ENCODE measurements around the gene ZNF626.
"Not testable (repeated sequence)": the region's sequence is repeated elsewhere in the genome, so short reads cannot be mapped to it uniquely, and the experiment has no call there.

ZNF626 gene

DNA sequence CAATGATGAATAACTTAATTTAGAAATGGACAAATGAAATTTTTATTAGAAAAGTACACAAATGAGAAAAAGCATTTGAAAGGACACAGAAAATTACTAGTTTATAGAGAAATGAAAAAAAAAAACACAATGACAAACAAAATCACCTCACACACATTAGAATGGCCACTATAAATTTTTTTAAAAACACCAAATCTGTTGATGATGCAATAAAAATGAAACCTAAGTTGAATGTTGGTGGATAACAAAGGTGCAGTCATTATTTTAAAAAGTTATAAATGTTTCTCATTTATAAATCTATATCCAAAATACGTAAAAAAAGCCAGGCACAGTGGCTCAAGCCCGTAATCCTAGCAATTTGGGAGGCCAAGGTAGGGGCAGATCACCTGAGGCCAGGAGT lies 20.8 kb downstream of the ZNF626 start:
- H3K4me3 ChIP-seq (ENCODE audit: low read depth, low read length): no peak overlapping the region
- no peak for DNase-seq (ENCODE audit: low read depth)
- TF ChIP-seq, protein P1, sequence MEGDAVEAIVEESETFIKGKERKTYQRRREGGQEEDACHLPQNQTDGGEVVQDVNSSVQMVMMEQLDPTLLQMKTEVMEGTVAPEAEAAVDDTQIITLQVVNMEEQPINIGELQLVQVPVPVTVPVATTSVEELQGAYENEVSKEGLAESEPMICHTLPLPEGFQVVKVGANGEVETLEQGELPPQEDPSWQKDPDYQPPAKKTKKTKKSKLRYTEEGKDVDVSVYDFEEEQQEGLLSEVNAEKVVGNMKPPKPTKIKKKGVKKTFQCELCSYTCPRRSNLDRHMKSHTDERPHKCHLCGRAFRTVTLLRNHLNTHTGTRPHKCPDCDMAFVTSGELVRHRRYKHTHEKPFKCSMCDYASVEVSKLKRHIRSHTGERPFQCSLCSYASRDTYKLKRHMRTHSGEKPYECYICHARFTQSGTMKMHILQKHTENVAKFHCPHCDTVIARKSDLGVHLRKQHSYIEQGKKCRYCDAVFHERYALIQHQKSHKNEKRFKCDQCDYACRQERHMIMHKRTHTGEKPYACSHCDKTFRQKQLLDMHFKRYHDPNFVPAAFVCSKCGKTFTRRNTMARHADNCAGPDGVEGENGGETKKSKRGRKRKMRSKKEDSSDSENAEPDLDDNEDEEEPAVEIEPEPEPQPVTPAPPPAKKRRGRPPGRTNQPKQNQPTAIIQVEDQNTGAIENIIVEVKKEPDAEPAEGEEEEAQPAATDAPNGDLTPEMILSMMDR (conservative IDR thresholded peaks at IDR 0.05; ENCODE audit: low read depth, low read length): no peak

DNA sequence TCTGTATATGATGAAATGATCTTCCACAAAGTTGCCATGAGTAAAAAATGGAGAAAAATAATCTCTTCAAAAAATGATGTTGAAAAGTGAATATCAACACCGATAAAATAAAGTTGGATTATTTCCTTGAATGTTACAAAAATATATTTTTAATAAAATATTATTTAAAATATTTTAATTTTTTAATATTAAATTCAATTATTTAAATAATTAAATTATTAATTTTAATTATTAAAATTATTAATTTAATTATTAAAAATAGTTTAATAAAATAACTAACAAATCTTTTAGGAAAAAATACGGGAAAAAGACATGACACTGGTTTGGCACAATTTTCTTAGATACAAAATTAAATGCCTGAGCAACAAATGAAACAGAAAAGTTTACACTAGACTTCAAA lies 21.3 kb downstream of the ZNF626 start:
- no peak for DNase-seq (ENCODE audit: low read depth)
- TF ChIP-seq, protein P1 (conservative IDR thresholded peaks at IDR 0.05; ENCODE audit: low read depth, low read length): no peak
- no peak overlapping the region for H3K4me3 ChIP-seq (ENCODE audit: low read depth, low read length)

DNA sequence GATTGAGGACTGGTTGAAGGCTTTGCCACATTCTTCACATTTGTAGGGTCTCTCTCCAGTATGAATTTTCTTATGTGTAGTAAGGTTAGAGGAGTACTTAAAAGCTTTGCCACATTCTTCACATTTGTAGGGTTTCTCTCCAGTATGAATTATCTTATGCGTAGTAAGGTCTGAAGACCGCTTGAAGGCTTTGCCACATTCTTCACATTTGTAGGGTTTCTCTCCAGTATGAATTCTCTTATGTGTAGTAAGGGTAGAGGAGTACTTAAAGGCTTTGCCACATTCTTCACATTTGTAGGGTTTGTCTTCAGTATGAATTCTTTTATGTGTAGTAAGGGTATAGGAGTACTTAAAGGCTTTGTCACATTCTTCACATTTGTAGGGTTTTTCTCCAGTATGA lies 36.8 kb downstream of the ZNF626 start:
- DNase-seq (ENCODE audit: low read depth); H3K4me3 ChIP-seq (ENCODE audit: low read depth, low read length): not testable (repeated sequence)

DNA sequence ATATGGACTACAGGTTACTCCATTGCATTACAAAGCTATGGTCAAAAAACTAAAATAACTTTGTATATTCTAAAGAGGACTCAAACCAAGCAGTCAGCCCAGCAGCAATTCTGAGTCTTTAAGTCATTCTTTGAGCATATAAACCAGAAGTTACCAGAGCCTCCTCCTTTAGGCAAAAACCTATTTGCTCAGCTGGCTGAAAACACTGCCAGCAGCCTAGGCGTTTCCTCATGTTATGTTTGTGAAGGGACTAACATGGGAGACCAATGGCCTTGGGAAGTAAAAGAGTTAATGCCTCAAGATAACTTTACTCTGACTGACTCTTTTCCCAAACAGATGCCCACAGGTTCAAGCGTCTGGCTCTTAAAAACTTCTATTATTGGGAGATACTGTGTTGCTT lies 45.3 kb downstream of the ZNF626 start:
- DNase-seq (ENCODE audit: low read depth): no peak
- TF ChIP-seq, protein P1 (conservative IDR thresholded peaks at IDR 0.05; ENCODE audit: low read depth, low read length): no peak
- no peak overlapping the region for H3K4me3 ChIP-seq (ENCODE audit: low read depth, low read length)

- not testable (repeated sequence) for H3K4me3 ChIP-seq (ENCODE audit: low read depth, low read length); DNase-seq (ENCODE audit: low read depth)
These were observed 46.4 kb downstream of the ZNF626 start for GRCh38 chr19:20614971-20615370.

- no peak overlapping the region for H3K4me3 ChIP-seq (ENCODE audit: low read depth, low read length)
- DNase-seq (ENCODE audit: low read depth): no peak
- TF ChIP-seq, protein P1 (conservative IDR thresholded peaks at IDR 0.05; ENCODE audit: low read depth, low read length): no peak
These were observed 48.6 kb downstream of the ZNF626 start for GRCh38 chr19:20612711-20613316.

DNA sequence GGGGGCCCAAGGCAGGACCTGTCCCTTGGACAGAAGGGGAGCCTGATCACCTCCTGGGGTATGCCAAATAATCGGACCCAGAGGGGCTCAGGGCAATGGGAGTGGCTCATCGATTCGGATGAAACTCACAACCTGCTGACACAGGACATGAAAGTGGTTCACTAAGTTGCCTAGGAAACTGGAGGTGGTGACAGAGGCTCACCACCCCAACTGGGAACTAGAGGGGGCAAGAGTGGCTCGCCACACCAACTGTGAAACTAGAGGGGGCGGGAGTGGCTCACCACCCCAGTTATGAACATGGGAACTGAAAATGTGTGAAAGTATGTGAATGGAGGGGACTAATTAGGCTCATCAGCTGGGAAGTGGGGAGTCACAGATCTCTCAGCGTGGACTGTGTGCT lies 49.5 kb downstream of the ZNF626 start:
- TF ChIP-seq, protein P1 (conservative IDR thresholded peaks at IDR 0.05; ENCODE audit: low read depth, low read length): no peak
- DNase-seq (ENCODE audit: low read depth): no peak

GRCh38 chr19:20607943-20608342 lies 53.4 kb downstream of the ZNF626 start:
- TF ChIP-seq, protein P1 (conservative IDR thresholded peaks at IDR 0.05; ENCODE audit: low read depth, low read length): no peak
- H3K4me3 ChIP-seq (ENCODE audit: low read depth, low read length): no peak overlapping the region
- no peak for DNase-seq (ENCODE audit: low read depth)

More for the DNA sequence above, 49.5 kb downstream of the ZNF626 start:
- no peak overlapping the region for H3K4me3 ChIP-seq (ENCODE audit: low read depth, low read length)
